H1 (cell line): ENCODE measurements around the gene PRKCA. TPM values are rescaled to one million over a fixed set of nuclear protein-coding genes. Genes with fewer than 3 reads are reported as not detected.

ENCODE experiments used
- CTCF ChIA-PET: fragments of 300-600 bp; sonication (Branson Sonifier 250); formaldehyde crosslinking; loops from one replicate; lab custom pipeline; 2021; ENCODE audit not compliant: partially characterized antibody; lab: Charles Lee
- POLR2A ChIA-PET: fragments of 300-600 bp; sonication (Branson Sonifier 250); formaldehyde crosslinking; loops from one replicate; lab custom pipeline; 2021; ENCODE audit warnings: inconsistent platforms; ENCODE audit not compliant: partially characterized antibody; lab: Charles Lee
- DNase-seq, 2 experiments: peaks; one replicate each; pipeline versions ENCODE4 v3.0.0 to v3.0.0-alpha.2; 2010 to 2022; ENCODE audit warnings: low spot score in 2 of 2, low read depth in 1 of 2, mixed read lengths in 1 of 2
- FAIRE-seq: peaks from 2 replicates; lab custom pipeline; 2011; peaks lifted over from hg19 to GRCh38; lab: Jason Lieb, UNC
- H2AFZ ChIP-seq: 2 replicates; pipeline ENCODE4 v1.8.1; 2012; ENCODE audit warnings: low read length, inconsistent platforms
- H2AK5ac ChIP-seq: 2 replicates; pipeline ENCODE4 v1.6.1; 2013; ENCODE audit warnings: low read depth, low read length
- H2BK120ac ChIP-seq: replicated peaks from 2 replicates; pipeline ENCODE3; 2013; ENCODE audit warnings: low read depth, low read length, inconsistent platforms
- H2BK12ac ChIP-seq: 2 replicates; pipeline ENCODE4 v1.6.1; 2013; ENCODE audit warnings: low read depth, low read length
- H2BK15ac ChIP-seq: 2 replicates; pipeline ENCODE4 v1.6.1; 2013; ENCODE audit warnings: low read length
- H2BK20ac ChIP-seq: 2 replicates; pipeline ENCODE4 v1.6.1; 2013; ENCODE audit warnings: low read length
- H2BK5ac ChIP-seq: 2 replicates; pipeline ENCODE4 v1.6.1; 2013; ENCODE audit warnings: low read depth, low read length
- H3K14ac ChIP-seq: 2 replicates; pipeline ENCODE4 v1.6.1; 2013; ENCODE audit warnings: inconsistent platforms; ENCODE audit not compliant: insufficient read length
- H3K18ac ChIP-seq: 2 replicates; pipeline ENCODE4 v1.6.1; 2013; ENCODE audit warnings: low read length; ENCODE audit errors: extremely low read depth
- H3K23ac ChIP-seq: 2 replicates; pipeline ENCODE4 v1.6.1; 2013; ENCODE audit warnings: inconsistent platforms; ENCODE audit not compliant: insufficient read length
- H3K23me2 ChIP-seq: 2 replicates; pipeline ENCODE4 v1.6.1; 2013; ENCODE audit warnings: low read depth, low read length
- H3K27ac ChIP-seq: 2 replicates; pipeline ENCODE4 v1.6.1; 2011; ENCODE audit warnings: low read depth, low read length, inconsistent platforms
- H3K27me3 ChIP-seq, 4 experiments: replicated peaks in 1 of 4; 1 replicate in 1 of 4; 2 replicates in 3 of 4; pipeline versions ENCODE4 v1.6.1 to v1.8.1; 2011 to 2013; ENCODE audit warnings: low read length in 3 of 4, mild to moderate bottlenecking in 3 of 4, inconsistent platforms in 2 of 4, mixed read lengths in 2 of 4, moderate library complexity in 1 of 4; ENCODE audit not compliant: control insufficient read depth in 3 of 4, insufficient read depth in 3 of 4; ENCODE audit errors: extremely low read depth in 1 of 4
- H3K36me3 ChIP-seq, 4 experiments: 2 replicates each; pipeline versions ENCODE4 v1.6.1 to v1.8.1; 2011 to 2013; ENCODE audit warnings: mild to moderate bottlenecking in 4 of 4, low read length in 3 of 4, moderate library complexity in 2 of 4, control low read depth in 1 of 4, inconsistent platforms in 1 of 4; ENCODE audit not compliant: insufficient read depth in 4 of 4, control insufficient read depth in 2 of 4
- H3K4ac ChIP-seq: replicated peaks from 2 replicates; pipeline ENCODE3; 2013; ENCODE audit warnings: low read length, low read depth, mixed read lengths, inconsistent platforms; ENCODE audit not compliant: insufficient read length
- H3K4me1 ChIP-seq, 4 experiments: replicated peaks in 1 of 4; 1 replicate in 1 of 4; 2 replicates in 3 of 4; pipeline versions ENCODE4 v1.6.1 to v1.8.1; 2011 to 2013; ENCODE audit warnings: low read length in 3 of 4, inconsistent platforms in 2 of 4, mixed read lengths in 1 of 4; ENCODE audit not compliant: insufficient read depth in 4 of 4, control insufficient read depth in 3 of 4
- H3K4me2 ChIP-seq, 2 experiments: 2 replicates each; pipeline versions ENCODE4 v1.6.1 to v1.8.1; 2011 to 2013; ENCODE audit warnings: low read depth in 2 of 2, low read length in 2 of 2, control low read depth in 1 of 2, inconsistent platforms in 1 of 2, mild to moderate bottlenecking in 1 of 2; ENCODE audit not compliant: insufficient read depth in 1 of 2
- H3K4me3 ChIP-seq, 4 experiments: fragments of 200-600, 300-600 bp in 1 of 4; sonication (generic), shearing (Covaris generic), sonication (Bioruptor Twin) in 1 of 4; 2 replicates each; pipeline versions ENCODE4 v1.5.1 to v1.8.1; 2011 to 2016; ENCODE audit warnings: low read length in 4 of 4, low read depth in 3 of 4, control low read depth in 2 of 4, inconsistent platforms in 2 of 4, mild to moderate bottlenecking in 2 of 4, mixed read lengths in 1 of 4, moderate library complexity in 1 of 4; ENCODE audit not compliant: insufficient read depth in 2 of 4; ENCODE audit errors: extremely low read depth in 1 of 4
- H3K56ac ChIP-seq: replicated peaks from 2 replicates; pipeline ENCODE3; 2013; ENCODE audit warnings: low read depth, mild to moderate bottlenecking, mixed read lengths, low read length, inconsistent platforms; ENCODE audit not compliant: insufficient read length
- H3K79me1 ChIP-seq: 2 replicates; pipeline ENCODE4 v1.6.1; 2013; ENCODE audit warnings: low read depth, low read length, control low read depth
- H3K79me2 ChIP-seq, 2 experiments: 2 replicates each; pipeline versions ENCODE4 v1.6.1 to v1.8.1; 2012 to 2013; ENCODE audit warnings: low read length in 2 of 2, mild to moderate bottlenecking in 2 of 2, inconsistent platforms in 1 of 2; ENCODE audit not compliant: insufficient read depth in 2 of 2, control insufficient read depth in 1 of 2
- H3K9ac ChIP-seq, 4 experiments: replicated peaks in 1 of 4; 1 replicate in 1 of 4; 2 replicates in 3 of 4; pipeline versions ENCODE4 v1.6.1 to v1.8.1; 2011 to 2013; ENCODE audit warnings: low read depth in 3 of 4, low read length in 3 of 4, control low read depth in 2 of 4, mild to moderate bottlenecking in 2 of 4, moderate library complexity in 2 of 4, inconsistent platforms in 1 of 4; ENCODE audit errors: extremely low read depth in 1 of 4
- H3K9me3 ChIP-seq, 2 experiments: 2 replicates each; pipeline versions ENCODE4 v1.6.1 to v1.8.1; 2012 to 2013; ENCODE audit warnings: mild to moderate bottlenecking in 2 of 2, moderate library complexity in 2 of 2, control low read depth in 1 of 2, inconsistent platforms in 1 of 2, low read depth in 1 of 2, low read length in 1 of 2, mixed read lengths in 1 of 2; ENCODE audit not compliant: insufficient read depth in 2 of 2
- H4K20me1 ChIP-seq, 2 experiments: replicated peaks in 1 of 2; 2 replicates each; pipeline versions ENCODE3 to v1.8.1; 2011 to 2013; ENCODE audit warnings: inconsistent platforms in 2 of 2, low read length in 2 of 2, mild to moderate bottlenecking in 1 of 2; ENCODE audit not compliant: insufficient read depth in 2 of 2, control insufficient read depth in 1 of 2
- H4K5ac ChIP-seq: 2 replicates; pipeline ENCODE4 v1.6.1; 2013; ENCODE audit warnings: low read length, low read depth, mixed read lengths, inconsistent platforms; ENCODE audit not compliant: insufficient read length
- H4K8ac ChIP-seq: 2 replicates; pipeline ENCODE4 v1.8.0; 2013; ENCODE audit warnings: mild to moderate bottlenecking, moderate library complexity, low read length, inconsistent platforms; ENCODE audit not compliant: insufficient read depth; ENCODE audit errors: extremely low read depth
- H4K91ac ChIP-seq: replicated peaks from 2 replicates; pipeline ENCODE3; 2013; ENCODE audit warnings: low read length, mixed read lengths, inconsistent platforms; ENCODE audit not compliant: insufficient read length
- POLR2A ChIP-seq, 2 experiments: IDR thresholded peaks; 1 replicate in 1 of 2; 2 replicates in 1 of 2; pipeline ENCODE4 v1.6.1; 2011; ENCODE audit warnings: low read depth in 2 of 2, low read length in 2 of 2, mild to moderate bottlenecking in 2 of 2; ENCODE audit errors: control extremely low read depth in 1 of 2
- SIRT6 ChIP-seq: IDR thresholded peaks from one replicate; pipeline ENCODE4 v1.7.1; 2012; ENCODE audit warnings: low read length, inconsistent platforms
- WGBS, 2 experiments: shearing (Covaris generic) in 1 of 2; methylation state at CpG; one replicate each; pipeline versions ENCODE4 v1.1.6 to v1.1.7; 2013 to 2015; ENCODE audit warnings: low lambda C conversion rate in 2 of 2, mixed read lengths in 2 of 2, inconsistent platforms in 1 of 2, low coverage in 1 of 2, missing lambda C conversion rate in 1 of 2; ENCODE audit not compliant: insufficient replicate concordance in 2 of 2, insufficient coverage in 1 of 2, insufficient read length in 1 of 2; ENCODE audit errors: extremely low coverage in 1 of 2, missing lambda C conversion rate in 1 of 2; 5-methylcytosine and 5-hydroxymethylcytosine counted together
- polyA plus RNA-seq, 7 experiments: library from polyadenylated mRNA; depleted of rRNA in 3 of 7; stranded (reverse) in 5 of 7; unstranded in 2 of 7; fragments of >200 nt in 5 of 7; fragments of 200-250 nt in 2 of 7; gene quantifications; 1 replicate in 5 of 7; 2 replicates in 1 of 7; 4 replicates in 1 of 7; pipeline versions ENCODE4 v1.2.1 to v1.2.3, GENCODE V29; 2011 to 2013; ENCODE audit warnings: missing spikeins in 2 of 7, mixed read lengths in 2 of 7
- total RNA-seq: library from RNA; stranded (reverse); fragmentation: NEBNext Ultra II Directional; extraction: Animal tissue kit (Norgen Biotek cat#: 25700); gene quantifications from 2 replicates; pipeline ENCODE4 v1.2.1, GENCODE V29; 2021

The PRKCA gene
- total and polyA plus RNA-seq, 2 of the 8 experiments (the other 6 are each of a cell fraction or from before 2014, with no cell fraction given): 5.8 to 17.8 TPM

DNA sequence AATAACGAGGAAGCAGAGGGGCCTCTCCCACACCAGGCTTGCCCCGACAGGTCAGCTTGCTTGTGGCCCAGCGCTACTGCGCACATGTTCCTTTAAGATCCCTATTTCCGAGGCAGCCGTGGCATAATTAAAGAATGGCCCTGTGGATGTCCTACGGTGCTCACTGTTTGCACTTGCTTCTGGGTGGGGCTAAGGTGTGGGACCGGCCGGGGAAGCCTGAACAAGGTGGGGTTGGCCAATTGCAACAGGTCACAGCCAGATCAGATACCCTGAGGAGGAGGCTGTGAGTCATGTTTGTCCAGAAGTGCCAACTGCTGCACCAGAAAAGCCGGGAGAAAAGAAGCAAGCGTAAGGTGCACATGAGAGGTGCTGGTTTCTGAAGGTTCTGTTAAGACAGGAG lies 374.0 kb downstream of the PRKCA start:
- DNase-seq: no peak
- POLR2A ChIA-PET: no interaction called here
- no peak overlapping the region for H3K4me2 ChIP-seq

More for the DNA sequence above, 374.0 kb downstream of the PRKCA start:
- H3K4me3 ChIP-seq: no peak overlapping the region
- H4K20me1 ChIP-seq: no peaks in the 10 kb centered on the region
- no peak overlapping the region for H2AK5ac ChIP-seq
- H2BK20ac ChIP-seq: no peak overlapping the region
- H3K9me3 ChIP-seq: peaks cover 0 to 3% of the 10 kb centered on the region in 2 experiments; a peak in 2 of 4 replicates
- no peak overlapping the region for H2BK120ac ChIP-seq
- CTCF ChIA-PET: interaction anchor here (0.6 to 3.1 kb wide), 8 partner anchors 11 to 476 kb away, joined by 3 to 12 read pairs (median 4); no protein-coding TSS in a partner anchor
- FAIRE-seq: no peak
- WGBS, 2 experiments: 90% methylated on average over 11 of the region's 11 CpGs; no CpG with 5 or more reads in 1 of the 2 experiments
- no peaks in the 10 kb centered on the region for H3K27me3 ChIP-seq
- H3K79me2 ChIP-seq: no peaks in the 10 kb centered on the region
- no peak overlapping the region for H3K27ac ChIP-seq
- H3K18ac ChIP-seq: 0 out of 2 replicates have a peak overlapping the region, but pooled peaks have one; percentile 0
- H4K8ac ChIP-seq: no peak overlapping the region
- H3K56ac ChIP-seq: no peak overlapping the region
- no peaks in the 10 kb centered on the region for H3K79me1 ChIP-seq
- H3K4me1 ChIP-seq: peaks cover 0 to 3% (median 1%) of the 10 kb centered on the region in 4 experiments; a peak in 1 of 7 replicates
- H3K14ac ChIP-seq: no peak overlapping the region
- H4K5ac ChIP-seq: no peak overlapping the region
- H3K23me2 ChIP-seq: no peaks in the 10 kb centered on the region
- no peak overlapping the region for H3K9ac ChIP-seq
- TF ChIP-seq SIRT6 (no peak), POLR2A (IDR thresholded peaks at IDR 0.05; ENCODE audit: control extremely low read depth in 1 of 2, low read depth in 2 of 2, low read length in 2 of 2) (no peak)
- no peak overlapping the region for H3K23ac ChIP-seq
- no peak overlapping the region for H4K91ac ChIP-seq
- peak overlapping the region; percentile 26; the same call in 1 of the 2 replicates for H2BK5ac ChIP-seq
- H2AFZ ChIP-seq: no peak overlapping the region
- H2BK12ac ChIP-seq: no peak overlapping the region
- H3K36me3 ChIP-seq: no peaks in the 10 kb centered on the region
- H2BK15ac ChIP-seq: no peak overlapping the region
- no peak overlapping the region for H3K4ac ChIP-seq
